Heart left ventricle (tissue), 16 donors: ENCODE results near the gene TLE5. TPM values are rescaled to one million over a fixed set of nuclear protein-coding genes. Genes with fewer than 3 reads are reported as not detected.
A peak's percentile ranks its signal among the peaks of the same experiment; 100 is the strongest.

Source experiments
- ATAC-seq, 4 donors: fragments of 200-7000 bp; cut with Tn5 transposase; one replicate each; pipeline ENCODE4 v1.9.1; 2020 to 2022; ENCODE audit warnings: moderate library complexity in 4 of 4, mild to moderate bottlenecking in 3 of 4, moderate number of reproducible peaks in 1 of 4
- DNase-seq, 5 donors: peaks; one replicate each; pipeline ENCODE4 v3.0.0-alpha.2; 2020
- H3K27ac ChIP-seq, 12 donors: fragments of 200-600 bp; sonication (generic) in 4 of 12; one replicate each; pipeline versions ENCODE4 v1.5.0 to v1.8.0; 2016 to 2022; ENCODE audit warnings: mild to moderate bottlenecking in 2 of 12
- H3K27me3 ChIP-seq, 9 donors: fragments of 200-600 bp; sonication (generic) in 2 of 9; one replicate each; pipeline versions ENCODE4 v1.5.1 to v1.8.0; 2016 to 2022; ENCODE audit warnings: mild to moderate bottlenecking in 3 of 9
- H3K36me3 ChIP-seq, 9 donors: fragments of 200-600 bp; sonication (generic) in 2 of 9; one replicate each; pipeline versions ENCODE4 v1.5.0 to v1.8.0; 2018 to 2022; ENCODE audit warnings: mild to moderate bottlenecking in 2 of 9
- H3K4me1 ChIP-seq, 12 donors: fragments of 200-600 bp; sonication (generic) in 4 of 12; one replicate each; pipeline versions ENCODE4 v1.5.0 to v1.8.0; 2016 to 2022; ENCODE audit warnings: mild to moderate bottlenecking in 3 of 12
- H3K4me3 ChIP-seq, 12 donors: fragments of 200-600 bp; sonication (generic) in 4 of 12; one replicate each; pipeline versions ENCODE4 v1.5.0 to v1.8.0; 2017 to 2022; ENCODE audit warnings: mild to moderate bottlenecking in 9 of 12, moderate library complexity in 4 of 12
- H3K9me3 ChIP-seq, 12 donors: fragments of 200-600 bp; sonication (generic) in 4 of 12; one replicate each; pipeline versions ENCODE4 v1.5.0 to v1.8.0; 2016 to 2022; ENCODE audit warnings: mild to moderate bottlenecking in 1 of 12
- POLR2A ChIP-seq, 2 donors: fragments of 450-650 bp; IDR thresholded peaks; one replicate each; pipeline ENCODE4 v1.6.1; 2017; ENCODE audit warnings: antibody characterized with exemption in 2 of 2, mild to moderate bottlenecking in 2 of 2, moderate library complexity in 2 of 2
- WGBS, 4 donors: extraction: QIAGEN DNeasy Blood & Tissue Kit in 2 of 4; methylation state at CpG; one replicate each; pipeline versions ENCODE4 v1.1.5 to v1.1.7; 2013 to 2018; 5-methylcytosine and 5-hydroxymethylcytosine counted together
- intact Hi-C, 10 donors: fragments of 100-400 bp; cut with DNase I; formaldehyde crosslinking; loops; one replicate each; pipeline versions ENCODE4 v1.11.1 to v1.14.2; 2022
- long read RNA-seq, 3 donors: library from polyadenylated mRNA; unstranded; transcript quantifications; one replicate each; pipeline ENCODE4 v2.0.0, GENCODE V29; 2020 to 2021
- polyA plus RNA-seq, 2 donors: library from polyadenylated mRNA; stranded (reverse); fragments of 200-250 nt; gene quantifications; one replicate each; pipeline ENCODE4 v1.2.3, GENCODE V29; 2013
- total RNA-seq, 9 donors: library from RNA; depleted of rRNA in 2 of 9; stranded (reverse); fragments of >200 nt in 2 of 9; fragmentation: NEBNext Ultra II Directional in 3 of 9; extraction: Animal tissue kit (Norgen Biotek cat#: 25700) in 3 of 9; gene quantifications; one replicate each; pipeline versions ENCODE4 v1.1.0 to v1.2.4, GENCODE V29; 2016 to 2023
- TF ChIP-seq, protein P1 (sequence below), 12 donors: fragments of 200-600 bp; sonication (generic) in 4 of 12; IDR thresholded peaks; one replicate each; pipeline versions ENCODE4 v1.5.0 to v1.8.0; 2018 to 2022; ENCODE audit warnings: antibody characterized with exemption in 12 of 12, mild to moderate bottlenecking in 5 of 12
- donor health status: ischemic (EF 13 %, LVEDD 7.1; RV severe dilation, severe dysfunction).
- donor health status: healthy with polysubstance abuse.
- donor health status: DM: no; HTN: yes; CAD: no.
- donor health status: DM: no; HTN: no; CAD: no.
- donor health status: ischemic (EF 25% LVEDD 6.9; RV normal size, moderate dysfunction).
- donor health status: ischemic (EF 25% LVEDD 5.7; RV mildly dilated, moderate dysfunction).
- donor health status: healthy.
- donor health status: DM: yes; HTN: yes; CAD: no.
- donor health status: ischemic (EF 35%, LVEDD 5.7; RV mildly dilated, moderate dysfunction).
- donor health status: nonischemic (EF 11% LVEDD 7.7; RV severe dilation, severe dysfunction).
- donor health status: DM: yes; HTN: yes; CAD: no.
- donor health status: PGD.
- donor health status: ischemic (EF 29% LVEDD 5.4; RV normal size, mild dysfunction).
- donor health status: nonischemic (EF 23%, LVEDD 6.1; RV moderate dilation, normal function).

TLE5 gene, protein sequence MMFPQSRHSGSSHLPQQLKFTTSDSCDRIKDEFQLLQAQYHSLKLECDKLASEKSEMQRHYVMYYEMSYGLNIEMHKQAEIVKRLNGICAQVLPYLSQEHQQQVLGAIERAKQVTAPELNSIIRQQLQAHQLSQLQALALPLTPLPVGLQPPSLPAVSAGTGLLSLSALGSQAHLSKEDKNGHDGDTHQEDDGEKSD
- total RNA-seq: 1,000 to 10,000 TPM in 1 of 9 donors, 100 to 1,000 TPM in 8; 593 to 1,121 (median 711) TPM
- 1,000 to 10,000 TPM in 1 of 2 donors, 100 to 1,000 TPM in 1; 686 to 1,459 TPM for polyA plus RNA-seq
- long read RNA-seq, donor 1, transcript AES-202 (7 exons, 1,608 nt): major isoform, 214 of 530 reads
- long read RNA-seq, donor 1, transcript AES-207 (6 exons, 942 nt): minor isoform, 30 of 530 reads
- long read RNA-seq, donor 1, transcript AES-201 (7 exons, 1,884 nt): minor isoform, 28 of 530 reads
- long read RNA-seq, donor 1, partial matches to known transcripts: 13 of 530 reads
- long read RNA-seq, donor 1, other reads (novel, unspliced or antisense): 243 of 530 reads
- long read RNA-seq, donor 2, transcript AES-201 (7 exons, 1,884 nt): major isoform, 121 of 354 reads
- long read RNA-seq, donor 2, transcript AES-207 (6 exons, 942 nt): minor isoform, 90 of 354 reads
- long read RNA-seq, donor 2, transcript AES-202 (7 exons, 1,608 nt): minor isoform, 26 of 354 reads
- long read RNA-seq, donor 2, partial matches to known transcripts: 17 of 354 reads
- long read RNA-seq, donor 2, other reads (novel, unspliced or antisense): 98 of 354 reads
- long read RNA-seq, donor 3, transcript AES-202 (7 exons, 1,608 nt): major isoform, 132 of 339 reads
- long read RNA-seq, donor 3, transcript AES-201 (7 exons, 1,884 nt): minor isoform, 27 of 339 reads
- long read RNA-seq, donor 3, transcript AES-207 (6 exons, 942 nt): minor isoform, 15 of 339 reads
- long read RNA-seq, donor 3, partial matches to known transcripts: 4 of 339 reads
- long read RNA-seq, donor 3, other reads (novel, unspliced or antisense): 161 of 339 reads

DNA sequence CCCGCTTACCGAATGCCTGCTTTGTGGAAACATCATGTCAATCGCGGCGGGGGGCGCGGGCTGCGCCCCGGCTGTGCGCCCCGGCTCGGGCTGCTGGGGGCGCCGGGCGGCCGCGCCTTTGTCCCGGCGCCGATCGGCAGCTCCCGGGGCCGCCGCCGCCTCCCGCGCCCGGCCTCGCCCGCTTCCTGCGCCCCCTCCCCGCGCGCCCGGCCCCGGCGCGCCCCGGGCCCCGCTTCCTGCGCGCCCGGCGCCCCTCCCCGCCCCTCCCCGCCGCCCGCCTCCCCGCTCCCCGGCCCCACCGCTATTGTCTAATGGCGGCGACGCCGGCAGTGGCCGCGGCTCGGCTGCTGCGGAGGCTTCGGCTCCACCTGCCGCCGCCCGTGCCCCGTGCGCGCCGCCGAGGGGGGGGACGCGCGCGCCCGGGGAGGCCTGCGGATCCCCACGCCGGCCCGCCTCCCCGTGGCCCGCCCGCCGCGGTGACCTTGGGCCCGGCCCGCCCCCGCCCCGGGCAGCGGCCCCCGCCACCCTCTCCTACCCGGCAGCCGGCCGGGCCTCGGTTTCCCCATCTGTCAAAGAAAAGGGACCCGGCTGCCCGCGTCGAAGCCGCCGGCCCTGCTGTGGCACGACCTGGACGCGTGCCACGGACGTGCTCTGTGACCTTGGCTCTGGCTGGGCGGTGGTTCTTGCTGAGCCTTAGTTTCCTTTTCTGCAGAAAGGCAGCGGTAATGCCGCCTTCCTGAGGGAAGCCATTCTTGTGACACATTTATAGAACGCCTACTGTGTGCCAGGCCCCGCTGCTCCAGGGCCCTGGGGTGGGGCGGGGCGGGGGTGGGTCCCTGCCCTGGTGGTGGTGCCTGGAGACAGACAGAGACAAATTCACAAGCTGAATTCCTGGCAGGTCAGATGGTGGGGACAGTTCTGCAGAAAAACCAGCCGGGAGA, at the start of gene TLE5:
Gene TLE5 (minus strand): TSS at position 331 of the 941 bp plus-strand sequence. CDS start 295 bp downstream, at position 36.
- H3K36me3 ChIP-seq: peaks cover 0 to 32% (median 25%) of the 10 kb centered on the region in 9 donors
- peaks cover 0 to 50% (median 42%) of the 10 kb centered on the region in 12 donors for H3K4me1 ChIP-seq
- DNase-seq (peak; percentile 73 to 90 (median 79)), ATAC-seq (peak; percentile 19 to 78 (median 60))
- WGBS, 4 donors: 1 to 3% (median 2%) methylated on average over 10 to 109 of the region's 111 CpGs
- peak within 1 kb of the TSS; percentile 77 to 98 (median 90) for H3K4me3 ChIP-seq
- H3K27ac ChIP-seq: peak within 1 kb of the TSS; percentile 97 to 100 (median 99)
- intact Hi-C loops: loop anchor here in 2 of 10 donors (2.0 to 5.0 kb wide), 2 partner anchors 28 to 105 kb away; no protein-coding TSS in a partner anchor
- TF ChIP-seq, protein P1, sequence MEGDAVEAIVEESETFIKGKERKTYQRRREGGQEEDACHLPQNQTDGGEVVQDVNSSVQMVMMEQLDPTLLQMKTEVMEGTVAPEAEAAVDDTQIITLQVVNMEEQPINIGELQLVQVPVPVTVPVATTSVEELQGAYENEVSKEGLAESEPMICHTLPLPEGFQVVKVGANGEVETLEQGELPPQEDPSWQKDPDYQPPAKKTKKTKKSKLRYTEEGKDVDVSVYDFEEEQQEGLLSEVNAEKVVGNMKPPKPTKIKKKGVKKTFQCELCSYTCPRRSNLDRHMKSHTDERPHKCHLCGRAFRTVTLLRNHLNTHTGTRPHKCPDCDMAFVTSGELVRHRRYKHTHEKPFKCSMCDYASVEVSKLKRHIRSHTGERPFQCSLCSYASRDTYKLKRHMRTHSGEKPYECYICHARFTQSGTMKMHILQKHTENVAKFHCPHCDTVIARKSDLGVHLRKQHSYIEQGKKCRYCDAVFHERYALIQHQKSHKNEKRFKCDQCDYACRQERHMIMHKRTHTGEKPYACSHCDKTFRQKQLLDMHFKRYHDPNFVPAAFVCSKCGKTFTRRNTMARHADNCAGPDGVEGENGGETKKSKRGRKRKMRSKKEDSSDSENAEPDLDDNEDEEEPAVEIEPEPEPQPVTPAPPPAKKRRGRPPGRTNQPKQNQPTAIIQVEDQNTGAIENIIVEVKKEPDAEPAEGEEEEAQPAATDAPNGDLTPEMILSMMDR (IDR thresholded peaks at IDR 0.05): peak in 1 of 12 donors; percentile 17
- no peak for TF ChIP-seq POLR2A (IDR thresholded peaks at IDR 0.05)
- H3K9me3 ChIP-seq: no peaks in the 10 kb centered on the region
- no peaks in the 10 kb centered on the region for H3K27me3 ChIP-seq

DNA sequence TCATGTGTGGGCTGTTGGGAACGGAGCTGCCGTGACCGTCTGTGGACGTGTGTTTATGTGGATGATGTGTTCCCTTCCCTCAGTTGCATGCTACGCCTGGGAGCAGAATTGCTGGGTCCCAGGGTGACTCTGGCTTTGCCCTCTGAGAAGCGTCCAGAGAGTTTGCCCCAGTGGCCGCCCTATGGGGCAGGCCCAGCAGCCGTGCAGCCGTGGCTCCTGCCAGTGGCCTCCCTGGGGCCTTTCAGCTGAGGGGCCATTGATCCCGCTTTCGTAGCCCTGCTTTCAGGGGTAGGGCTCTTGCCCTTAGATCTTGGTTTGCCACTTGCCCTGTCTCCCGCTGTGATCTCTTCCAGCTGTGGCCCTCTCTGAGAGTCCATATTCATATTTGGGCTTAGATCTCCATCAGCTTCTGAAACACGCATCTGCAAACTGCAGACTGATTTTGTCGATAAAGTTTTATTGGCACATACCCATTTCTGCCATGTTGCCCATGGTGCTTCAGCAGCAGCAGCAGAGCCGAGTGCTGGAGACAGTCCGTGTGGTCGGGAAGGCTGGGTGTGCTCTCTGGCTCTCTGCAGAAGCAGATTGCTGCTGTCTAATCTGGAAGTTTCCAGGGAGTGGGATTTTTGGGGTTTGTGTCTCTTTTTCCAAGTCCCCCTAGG, 49.4 kb upstream of the TLE5 start:
- WGBS, 4 donors: 95 to 99% (median 97%) methylated on average over 17 of the region's 17 CpGs
- TF ChIP-seq, protein P1 (IDR thresholded peaks at IDR 0.05): no peak
- TF ChIP-seq POLR2A (IDR thresholded peaks at IDR 0.05): no peak
- intact Hi-C loops: loop anchor here in 1 of 10 donors (5.0 kb wide), 1 partner anchor 34 kb away; no protein-coding TSS in a partner anchor

GRCh38 chr19:3110126-3110825, 48.0 kb upstream of the TLE5 start:
- intact Hi-C loops: loop anchor here in 1 of 10 donors (5.0 kb wide), 1 partner anchor 33 kb away; no protein-coding TSS in a partner anchor
- ATAC-seq (no peak), DNase-seq (peak in 2 of 5 donors; percentile 18 to 21)
- Histone ChIP-seq H3K4me1 (peaks cover 0 to 48% (median 15%) of the 10 kb centered on the region in 12 donors), H3K27me3 (no peaks in the 10 kb centered on the region), H3K27ac (no peak overlapping the region), H3K36me3 (peaks cover 0 to 47% (median 27%) of the 10 kb centered on the region in 9 donors), H3K9me3 (no peaks in the 10 kb centered on the region), H3K4me3 (no peak overlapping the region)
- 91 to 97% (median 93%) methylated on average over 27 to 37 of the region's 37 CpGs for WGBS, 4 donors
- TF ChIP-seq, protein P1 (IDR thresholded peaks at IDR 0.05): no peak
- no peak for TF ChIP-seq POLR2A (IDR thresholded peaks at IDR 0.05)

More for the DNA sequence above, 49.4 kb upstream of the TLE5 start:
- H3K27ac ChIP-seq: no peak overlapping the region
- ATAC-seq (no peak), DNase-seq (no peak)
- H3K4me3 ChIP-seq: no peak overlapping the region
- peaks cover 0 to 37% (median 13%) of the 10 kb centered on the region in 12 donors for H3K4me1 ChIP-seq
- no peaks in the 10 kb centered on the region for H3K9me3 ChIP-seq
- no peaks in the 10 kb centered on the region for H3K27me3 ChIP-seq
- H3K36me3 ChIP-seq: peaks cover 0 to 57% (median 29%) of the 10 kb centered on the region in 9 donors
